GM12878 (cell line): ENCODE results near the gene IL3. TPM values are rescaled to one million over a fixed set of nuclear protein-coding genes. Genes with fewer than 3 reads are reported as not detected.

Experiments
- ATAC-seq: fragments of 200-7000 bp; cut with Tn5 transposase; 3 replicates; pipeline ENCODE4 v1.9.1; 2020; ENCODE audit warnings: mild to moderate bottlenecking, moderate library complexity
- BruUV-seq: library from RNA; stranded (reverse); fragments of 400-500 nt; replicated peaks from 2 replicates; lab custom pipeline; 2021; lab: Mats Ljungman, UMichigan
- CTCF ChIA-PET: fragments of 300-600 bp; sonication (Branson Sonifier 250); formaldehyde crosslinking; extraction: SDS; loops from one replicate; lab custom pipeline; 2021; ENCODE audit warnings: inconsistent platforms; lab: Yijun Ruan, JAX
- POLR2A ChIA-PET: fragments of 350-600 bp; formaldehyde crosslinking; extraction: SDS; loops from one replicate; lab custom pipeline; 2021; ENCODE audit warnings: inconsistent platforms; lab: Charles Lee
- RAD21 ChIA-PET: fragments of 300-600 bp; sonication (Branson Sonifier 250); formaldehyde crosslinking; loops from one replicate; lab custom pipeline; 2023; ENCODE audit warnings: antibody characterized with exemption; ENCODE audit not compliant: unreplicated experiment; lab: Charles Lee
- SMC1A ChIA-PET: fragments of 300-600 bp; sonication (Branson Sonifier 250); formaldehyde crosslinking; loops from one replicate; lab custom pipeline; 2023; ENCODE audit not compliant: unreplicated experiment, uncharacterized antibody; lab: Charles Lee
- DNase-seq: peaks from one replicate; pipeline ENCODE4 v3.0.0-alpha.2; 2011; ENCODE audit warnings: low read depth, low spot score
- FAIRE-seq: peaks from 3 replicates; lab custom pipeline; 2011; peaks lifted over from hg19 to GRCh38; lab: Jason Lieb, UNC
- H2AFZ ChIP-seq: 2 replicates; pipeline ENCODE4 v1.6.0; 2011; ENCODE audit warnings: low read depth, low read length, control low read depth; ENCODE audit not compliant: control insufficient read depth
- H3K27ac ChIP-seq: 2 replicates; pipeline ENCODE4 v1.5.1; 2011; ENCODE audit warnings: control low read depth; ENCODE audit not compliant: control insufficient read depth, insufficient read depth
- H3K27me3 ChIP-seq, 2 experiments: replicated peaks in 1 of 2; 2 replicates each; pipeline versions ENCODE4 v1.6.0 to v1.6.1; 2011; ENCODE audit warnings: low read length in 1 of 2; ENCODE audit not compliant: control insufficient read depth in 2 of 2, insufficient read depth in 2 of 2
- H3K36me3 ChIP-seq, 2 experiments: 2 replicates each; pipeline ENCODE4 v1.5.1; 2011; ENCODE audit warnings: low read length in 1 of 2; ENCODE audit not compliant: control insufficient read depth in 2 of 2, insufficient read depth in 2 of 2
- H3K4me1 ChIP-seq: 2 replicates; pipeline ENCODE4 v1.6.1; 2011; ENCODE audit warnings: mild to moderate bottlenecking, low read length, moderate library complexity, mixed read lengths; ENCODE audit not compliant: control insufficient read depth, insufficient read depth
- H3K4me2 ChIP-seq: 2 replicates; pipeline ENCODE4 v1.6.0; 2011; ENCODE audit warnings: control low read depth; ENCODE audit not compliant: control insufficient read depth, insufficient read depth
- H3K4me3 ChIP-seq: fragments of 200-600 bp; sonication (generic); 2 replicates; pipeline ENCODE4 v1.5.1; 2016
- H3K79me2 ChIP-seq: 2 replicates; pipeline ENCODE4 v1.6.0; 2011; ENCODE audit warnings: low read length; ENCODE audit not compliant: control insufficient read depth, insufficient read depth
- H3K9ac ChIP-seq: 2 replicates; pipeline ENCODE4 v1.8.0; 2011; ENCODE audit warnings: low read length, control low read depth, mixed read lengths; ENCODE audit not compliant: control insufficient read depth, insufficient read depth
- H3K9me3 ChIP-seq: replicated peaks from 3 replicates; pipeline ENCODE4 v1.5.1; 2011; ENCODE audit warnings: mild to moderate bottlenecking, low read length; ENCODE audit not compliant: control insufficient read depth, insufficient read depth
- H4K20me1 ChIP-seq: 2 replicates; pipeline ENCODE4 v1.6.0; 2011; ENCODE audit not compliant: control insufficient read depth, insufficient read depth
- MYB ChIP-seq: fragments of 150-350 bp; IDR thresholded peaks from 2 replicates; pipeline ENCODE4 v1.6.1; 2014; ENCODE audit warnings: mild to moderate bottlenecking, low read depth, low read length, borderline replicate concordance
- PAX8 ChIP-seq: fragments of 450-650 bp; IDR thresholded peaks from 2 replicates; pipeline ENCODE4 v1.6.1; 2017; ENCODE audit warnings: mild to moderate bottlenecking, moderate library complexity
- RAD51 ChIP-seq: fragments of 450-650 bp; IDR thresholded peaks from 2 replicates; pipeline ENCODE4 v1.6.1; 2016; ENCODE audit warnings: moderate library complexity, mild to moderate bottlenecking, inconsistent platforms
- SPI1 ChIP-seq: IDR thresholded peaks from 2 replicates; pipeline ENCODE4 v1.6.1; 2011; ENCODE audit warnings: low read depth, mild to moderate bottlenecking, low read length, moderate library complexity, borderline replicate concordance; ENCODE audit not compliant: insufficient read depth
- ZZZ3 ChIP-seq: IDR thresholded peaks from 2 replicates; pipeline ENCODE4 v1.6.1; 2011; ENCODE audit warnings: low read depth; ENCODE audit not compliant: control insufficient read depth, insufficient read length
- WGBS: methylation state at CpG from one replicate; pipeline ENCODE4 v1.1.6; 2016; ENCODE audit warnings: low lambda C conversion rate; ENCODE audit not compliant: insufficient replicate concordance, insufficient coverage; ENCODE audit errors: missing lambda C conversion rate; 5-methylcytosine and 5-hydroxymethylcytosine counted together
- in situ Hi-C: fragments of 300-500 bp; cut with MboI; formaldehyde crosslinking; loops from 9 replicates; pipeline ENCODE4 v1.14.3; 2018; ENCODE audit warnings: mixed read lengths
- intact Hi-C: fragments of 100-400 bp; cut with micrococcal nuclease; formaldehyde crosslinking; loops from one replicate; pipeline ENCODE4 v1.14.2; 2022; ENCODE audit not compliant: unreplicated experiment
- polyA plus RNA-seq, 11 experiments: library from polyadenylated mRNA; depleted of rRNA in 4 of 11; unstranded in 6 of 11; stranded (reverse) in 5 of 11; fragments of >200 nt; fragmentation: Nextera tagmentation in 4 of 11; fragmentation: Illumina TruSeq in 1 of 11; extraction: Ambion mirVana in 4 of 11; extraction: Trizol in 1 of 11; gene quantifications; 1 replicate in 1 of 11; 2 replicates in 10 of 11; pipeline versions ENCODE4 v1.2.1 to v1.2.3, GENCODE V29; 2011 to 2016; ENCODE audit warnings: inconsistent platforms in 2 of 11, missing spikeins in 2 of 11, low read depth in 1 of 11
- total RNA-seq, 4 experiments: library from RNA; depleted of rRNA in 3 of 4; stranded (reverse); fragments of >200 nt in 3 of 4; fragmentation: Illumina TruSeq in 1 of 4; extraction: Trizol in 1 of 4; gene quantifications; 2 replicates each; pipeline versions ENCODE4 v1.2.1 to v1.2.3, GENCODE V29; 2013 to 2021

IL3 gene
- total and polyA plus RNA-seq, 10 of the 15 experiments (the other 5 are each of a cell fraction or from before 2014, with no cell fraction given) = not detected

GRCh38 chr5:132059696-132060500 lies 557 bp upstream of the IL3 start:
- FAIRE-seq (no peak), DNase-seq (no peak), ATAC-seq (no peak)
- Histone ChIP-seq H3K4me3 (no peak overlapping the region), H2AFZ (no peak overlapping the region), H3K36me3 (no peaks in the 10 kb centered on the region), H3K4me2 (no peak overlapping the region), H3K27ac (no peak overlapping the region), H3K9ac (no peak overlapping the region), H3K79me2 (no peaks in the 10 kb centered on the region), H3K9me3 (no peaks in the 10 kb centered on the region), H4K20me1 (peaks cover 2% of the 10 kb centered on the region; the same call in 1 of the 2 replicates), H3K4me1 (no peaks in the 10 kb centered on the region; the same call in 1 of the 2 replicates), H3K27me3 (no peaks in the 10 kb centered on the region; a peak in 2 of 4 replicates)
- in situ Hi-C loops (no loop called here), intact Hi-C loops (loop anchor here (5.0 kb wide), 2 partner anchors 53 to 297 kb away; no protein-coding TSS in a partner anchor)
- no TSS peak for BruUV-seq
- SMC1A ChIA-PET = interaction anchor here (1.7 kb wide), 1 partner anchor 470 kb away, joined by 6 read pairs; no protein-coding TSS in a partner anchor
- RAD21 ChIA-PET = interaction anchor here (1.9 kb wide), 1 partner anchor 471 kb away, joined by 12 read pairs; no protein-coding TSS in a partner anchor
- WGBS = 46% methylated on average over 11 of the region's 13 CpGs
- POLR2A ChIA-PET = no interaction called here
- TF ChIP-seq ZZZ3 (no peak), RAD51 (no peak), SPI1 (no peak), PAX8 (no peak), MYB (no peak)
- CTCF ChIA-PET = interaction anchor here (1.2 to 5.5 kb wide), 2 partner anchors 249 to 470 kb away, joined by 3 to 72 read pairs; no protein-coding TSS in a partner anchor
